Thyroid gland (tissue), 4 donors: ENCODE results near the gene CH25H. TPM values are rescaled to one million over a fixed set of nuclear protein-coding genes. Genes with fewer than 3 reads are reported as not detected.
A peak's percentile ranks its signal among the peaks of the same experiment; 100 is the strongest.

Source experiments
- DNase-seq, 2 donors: peaks; one replicate each; pipeline ENCODE4 v3.0.0-alpha.2; 2019
- H3K27ac ChIP-seq, 3 donors: fragments of 200-600 bp; sonication (generic); 1 replicate in 2 of 3; 2 replicates in 1 of 3; pipeline ENCODE4 v1.5.1; 2016 to 2019; ENCODE audit warnings: mild to moderate bottlenecking in 1 of 3, moderate library complexity in 1 of 3
- H3K27me3 ChIP-seq: fragments of 200-600 bp; sonication (generic); one replicate; pipeline ENCODE4 v1.5.1; 2019
- H3K36me3 ChIP-seq, 2 donors: fragments of 200-600 bp; sonication (generic); one replicate each; pipeline ENCODE4 v1.5.1; 2016 to 2019
- H3K4me1 ChIP-seq, 2 donors: fragments of 200-600 bp; sonication (generic); one replicate each; pipeline ENCODE4 v1.5.1; 2017 to 2019
- H3K4me3 ChIP-seq, 3 donors: fragments of 200-600 bp; sonication (generic); replicated peaks in 1 of 3; 1 replicate in 2 of 3; 2 replicates in 1 of 3; pipeline ENCODE4 v1.5.1; 2016; ENCODE audit warnings: mild to moderate bottlenecking in 1 of 3
- H3K9me3 ChIP-seq: fragments of 200-600 bp; sonication (generic); one replicate; pipeline ENCODE4 v1.5.1; 2017
- CTCF ChIP-seq, 6 experiments: fragments of 200-600 bp in 3 of 6; fragments of 450-650 bp in 3 of 6; sonication (generic) in 3 of 6; IDR thresholded peaks; one replicate each; pipeline ENCODE4 v1.5.1; 2016 to 2019; ENCODE audit warnings: antibody characterized with exemption in 6 of 6, mild to moderate bottlenecking in 2 of 6, inconsistent platforms in 1 of 6, moderate library complexity in 1 of 6
- POLR2A ChIP-seq, 2 donors: fragments of 450-650 bp; IDR thresholded peaks; one replicate each; pipeline ENCODE4 v1.6.1; 2017; ENCODE audit warnings: antibody characterized with exemption in 2 of 2, mild to moderate bottlenecking in 2 of 2, moderate library complexity in 1 of 2
- WGBS, 2 donors: methylation state at CpG; one replicate each; pipeline ENCODE4 v1.1.5; 2017; 5-methylcytosine and 5-hydroxymethylcytosine counted together
- intact Hi-C: fragments of 100-400 bp; cut with DNase I; formaldehyde crosslinking; loops from one replicate; pipeline ENCODE4 v1.15.1; 2023
- total RNA-seq, 4 donors: library from RNA; depleted of rRNA; stranded (reverse); fragments of >200 nt; gene quantifications; one replicate each; pipeline ENCODE4 v1.2.3, GENCODE V29; 2016

Gene CH25H
- total RNA-seq, 4 donors from 2014 or later = 0.44 to 6.3 (median 3.4) TPM; not detected in 1

GRCh38 chr10:89242840-89243568, 35.9 kb upstream of the CH25H start:
- DNase-seq = no peak
- WGBS, 2 donors = 61 to 71% methylated on average over 8 of the region's 8 CpGs
- no peaks in the 10 kb centered on the region for H3K9me3 ChIP-seq
- TF ChIP-seq POLR2A (IDR thresholded peaks at IDR 0.05) (no peak), CTCF (IDR thresholded peaks at IDR 0.05) (no peak)
- H3K4me1 ChIP-seq = peaks cover 3 to 7% of the 10 kb centered on the region in 2 donors
- intact Hi-C loops = no loop called here
- H3K4me3 ChIP-seq = no peak overlapping the region
- no peaks in the 10 kb centered on the region for H3K36me3 ChIP-seq
- no peak overlapping the region for H3K27ac ChIP-seq
- no peaks in the 10 kb centered on the region for H3K27me3 ChIP-seq

GRCh38 chr10:89242345-89242684, 35.2 kb upstream of the CH25H start:
- TF ChIP-seq CTCF (IDR thresholded peaks at IDR 0.05) = no peak
- no peak for TF ChIP-seq POLR2A (IDR thresholded peaks at IDR 0.05)
- DNase-seq = no peak
- Histone ChIP-seq H3K4me3 (no peak overlapping the region), H3K27ac (no peak overlapping the region), H3K36me3 (no peaks in the 10 kb centered on the region), H3K9me3 (no peaks in the 10 kb centered on the region), H3K4me1 (peaks cover 3 to 7% of the 10 kb centered on the region in 2 donors), H3K27me3 (no peaks in the 10 kb centered on the region)
- intact Hi-C loops = no loop called here

GRCh38 chr10:89241486-89242344, 34.6 kb upstream of the CH25H start:
- Histone ChIP-seq H3K36me3 (no peaks in the 10 kb centered on the region), H3K4me1 (peaks cover 3 to 7% of the 10 kb centered on the region in 2 donors), H3K27ac (no peak overlapping the region), H3K4me3 (no peak overlapping the region), H3K9me3 (no peaks in the 10 kb centered on the region), H3K27me3 (no peaks in the 10 kb centered on the region)
- no peak for TF ChIP-seq POLR2A (IDR thresholded peaks at IDR 0.05)
- TF ChIP-seq CTCF (IDR thresholded peaks at IDR 0.05) = no peak
- DNase-seq = peak in 1 of 2 donors; percentile 21
- WGBS, 2 donors = 51 to 64% methylated on average over 3 of the region's 3 CpGs
- intact Hi-C loops = no loop called here

- Histone ChIP-seq H3K4me3 (no peak overlapping the region), H3K4me1 (peaks cover 3 to 7% of the 10 kb centered on the region in 2 donors), H3K27me3 (no peaks in the 10 kb centered on the region), H3K27ac (no peak overlapping the region), H3K9me3 (no peaks in the 10 kb centered on the region), H3K36me3 (no peaks in the 10 kb centered on the region)
- DNase-seq = no peak
- WGBS, 2 donors = 91 to 97% methylated on average over 3 of the region's 3 CpGs
- TF ChIP-seq CTCF (IDR thresholded peaks at IDR 0.05) = no peak
- no peak for TF ChIP-seq POLR2A (IDR thresholded peaks at IDR 0.05)
- intact Hi-C loops = no loop called here
Measured at GRCh38 chr10:89241026-89241425, 33.9 kb upstream of the CH25H start.

- WGBS, 2 donors = 59 to 96% methylated on average over 3 of the region's 3 CpGs
- Histone ChIP-seq H3K27me3 (no peaks in the 10 kb centered on the region), H3K36me3 (no peaks in the 10 kb centered on the region), H3K4me3 (no peak overlapping the region), H3K9me3 (no peaks in the 10 kb centered on the region), H3K4me1 (peaks cover 3 to 7% of the 10 kb centered on the region in 2 donors), H3K27ac (no peak overlapping the region)
- intact Hi-C loops = no loop called here
- no peak for DNase-seq
- TF ChIP-seq POLR2A (IDR thresholded peaks at IDR 0.05) (no peak), CTCF (IDR thresholded peaks at IDR 0.05) (no peak)
Measured at GRCh38 chr10:89240519-89240918, 33.4 kb upstream of the CH25H start.
